Measurements from ENCODE around the gene DIS3L2. TPM values are rescaled to one million over a fixed set of nuclear protein-coding genes. Genes with fewer than 3 reads are reported as not detected.

The DIS3L2 gene
- total and polyA plus RNA-seq, 8 donors, result 13.0 to 24.0 (median 16.8) TPM

DNA sequence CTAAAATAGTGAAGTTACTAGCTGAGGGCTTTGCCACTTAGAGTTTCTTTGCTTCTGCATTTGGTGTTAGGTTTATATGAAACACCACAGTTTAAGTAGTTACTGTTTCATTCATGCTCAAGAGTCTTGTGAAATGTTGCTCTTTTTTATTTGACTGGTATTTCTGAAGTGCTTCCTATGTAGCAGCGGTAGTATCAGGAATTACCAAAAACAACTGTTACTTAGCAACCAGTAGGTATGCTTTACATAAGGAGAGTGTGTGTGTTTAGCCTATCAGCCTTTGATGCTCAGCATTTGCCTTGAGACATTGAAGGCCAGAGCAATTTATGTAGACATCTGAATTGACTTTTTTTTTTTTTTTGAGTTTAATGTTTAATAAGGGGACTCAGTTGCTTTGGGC is 3.6 kb downstream of the DIS3L2 start:
- FAIRE-seq (no peak), ATAC-seq (no peak), DNase-seq (no peak)
- no peak overlapping the region for H3K4me3 ChIP-seq
- H3K9me3 ChIP-seq, result no peaks in the 10 kb centered on the region
- TF ChIP-seq, protein P1, sequence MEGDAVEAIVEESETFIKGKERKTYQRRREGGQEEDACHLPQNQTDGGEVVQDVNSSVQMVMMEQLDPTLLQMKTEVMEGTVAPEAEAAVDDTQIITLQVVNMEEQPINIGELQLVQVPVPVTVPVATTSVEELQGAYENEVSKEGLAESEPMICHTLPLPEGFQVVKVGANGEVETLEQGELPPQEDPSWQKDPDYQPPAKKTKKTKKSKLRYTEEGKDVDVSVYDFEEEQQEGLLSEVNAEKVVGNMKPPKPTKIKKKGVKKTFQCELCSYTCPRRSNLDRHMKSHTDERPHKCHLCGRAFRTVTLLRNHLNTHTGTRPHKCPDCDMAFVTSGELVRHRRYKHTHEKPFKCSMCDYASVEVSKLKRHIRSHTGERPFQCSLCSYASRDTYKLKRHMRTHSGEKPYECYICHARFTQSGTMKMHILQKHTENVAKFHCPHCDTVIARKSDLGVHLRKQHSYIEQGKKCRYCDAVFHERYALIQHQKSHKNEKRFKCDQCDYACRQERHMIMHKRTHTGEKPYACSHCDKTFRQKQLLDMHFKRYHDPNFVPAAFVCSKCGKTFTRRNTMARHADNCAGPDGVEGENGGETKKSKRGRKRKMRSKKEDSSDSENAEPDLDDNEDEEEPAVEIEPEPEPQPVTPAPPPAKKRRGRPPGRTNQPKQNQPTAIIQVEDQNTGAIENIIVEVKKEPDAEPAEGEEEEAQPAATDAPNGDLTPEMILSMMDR (IDR thresholded peaks at IDR 0.05), result no peak
- H3K27ac ChIP-seq, result no peak overlapping the region
- WGBS, 2 donors, result 23 to 25% methylated on average over 1 of the region's 1 CpG
- H3K27me3 ChIP-seq, result no peaks in the 10 kb centered on the region
- intact Hi-C loops (cut with DNase I), result no loop called here
- H3K36me3 ChIP-seq, result no peaks in the 10 kb centered on the region
- peaks cover 0 to 15% (median 0%) of the 10 kb centered on the region in 3 donors for H3K4me1 ChIP-seq

DNA sequence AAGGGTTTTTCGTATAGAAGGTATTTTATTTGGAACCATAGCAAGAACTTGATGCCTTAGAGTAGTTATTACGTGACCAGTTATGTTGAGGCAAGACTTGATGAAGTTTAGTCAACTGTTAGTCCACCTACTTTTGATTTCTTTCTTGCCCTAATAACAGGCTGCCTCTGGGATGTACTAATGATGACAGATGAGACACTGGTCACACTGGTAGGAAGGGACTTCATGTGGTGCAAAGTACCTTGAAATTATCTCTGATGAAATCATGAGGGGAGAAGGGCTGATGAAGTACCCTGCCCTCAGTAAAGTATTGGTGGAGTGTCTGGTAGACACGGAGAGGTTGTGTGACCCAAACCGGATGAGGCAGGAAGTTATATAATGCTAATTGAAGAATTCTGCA is 5.4 kb downstream of the DIS3L2 start:
- Histone ChIP-seq H3K36me3 (no peaks in the 10 kb centered on the region), H3K27ac (no peak overlapping the region), H3K9me3 (no peaks in the 10 kb centered on the region), H3K4me3 (no peak overlapping the region), H3K4me1 (peaks cover 0 to 15% (median 0%) of the 10 kb centered on the region in 3 donors), H3K27me3 (no peaks in the 10 kb centered on the region)
- ATAC-seq (no peak), FAIRE-seq (no peak), DNase-seq (no peak)
- WGBS, 2 donors, result 75 to 83% methylated on average over 4 of the region's 4 CpGs
- intact Hi-C loops (cut with DNase I), result no loop called here
- TF ChIP-seq, protein P1 (IDR thresholded peaks at IDR 0.05), result no peak

DNA sequence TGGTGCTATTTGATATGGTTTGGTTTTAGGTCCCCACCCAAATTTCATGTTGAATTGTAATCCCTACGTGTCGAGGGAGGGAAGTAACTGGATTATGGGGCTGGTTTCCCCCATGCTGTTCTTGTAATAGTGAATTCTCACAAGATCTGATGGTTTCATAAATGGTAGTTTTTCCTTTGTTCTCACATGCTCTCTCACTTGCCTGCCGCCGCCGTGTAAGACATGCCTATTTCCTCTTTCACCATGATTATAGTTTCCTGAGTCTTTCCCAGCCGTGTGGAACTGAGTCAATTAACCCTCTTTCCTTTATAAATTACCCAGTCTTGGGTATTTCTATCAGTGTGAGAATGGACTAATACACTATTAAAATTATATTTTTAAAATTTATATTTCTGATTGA is 7.3 kb downstream of the DIS3L2 start:
- DNase-seq (no peak), FAIRE-seq (no peak), ATAC-seq (no peak)
- Histone ChIP-seq H3K27ac (no peak overlapping the region), H3K9me3 (no peaks in the 10 kb centered on the region), H3K4me1 (peaks cover 0 to 3% (median 0%) of the 10 kb centered on the region in 3 donors), H3K36me3 (no peaks in the 10 kb centered on the region), H3K4me3 (no peak overlapping the region), H3K27me3 (no peaks in the 10 kb centered on the region)
- intact Hi-C loops (cut with DNase I), result no loop called here
- TF ChIP-seq, protein P1 (IDR thresholded peaks at IDR 0.05), result no peak
- WGBS, 2 donors, result 91 to 96% methylated on average over 6 of the region's 6 CpGs

DNA sequence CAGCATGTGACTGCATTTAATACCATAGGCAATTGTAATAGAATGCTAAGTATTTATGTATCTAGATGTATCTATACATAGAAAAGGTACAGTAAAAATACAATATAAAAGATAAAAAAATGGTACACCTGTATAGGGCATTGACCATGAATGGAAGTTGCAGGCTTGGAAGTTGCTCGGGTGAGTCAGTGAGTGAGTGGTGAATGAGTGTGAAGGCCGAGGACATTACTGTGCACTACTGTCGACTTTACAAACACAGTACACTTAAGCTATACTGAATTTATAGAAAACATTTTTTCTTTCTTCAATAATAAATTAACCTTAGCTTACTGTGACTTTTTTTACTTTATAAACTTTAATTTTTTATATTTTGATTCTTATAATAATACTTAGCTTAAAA is 8.9 kb downstream of the DIS3L2 start:
- no peaks in the 10 kb centered on the region for H3K36me3 ChIP-seq
- no peaks in the 10 kb centered on the region for H3K9me3 ChIP-seq
- no peak overlapping the region for H3K4me3 ChIP-seq
- DNase-seq, result no peak
- intact Hi-C loops (cut with DNase I), result no loop called here
- no peaks in the 10 kb centered on the region for H3K27me3 ChIP-seq
- H3K27ac ChIP-seq, result no peak overlapping the region
- TF ChIP-seq, protein P1 (IDR thresholded peaks at IDR 0.05), result no peak
- no peak for ATAC-seq
- H3K4me1 ChIP-seq, result no peaks in the 10 kb centered on the region
- 92 to 94% methylated on average over 3 of the region's 3 CpGs for WGBS, 2 donors
- no peak for FAIRE-seq

DNA sequence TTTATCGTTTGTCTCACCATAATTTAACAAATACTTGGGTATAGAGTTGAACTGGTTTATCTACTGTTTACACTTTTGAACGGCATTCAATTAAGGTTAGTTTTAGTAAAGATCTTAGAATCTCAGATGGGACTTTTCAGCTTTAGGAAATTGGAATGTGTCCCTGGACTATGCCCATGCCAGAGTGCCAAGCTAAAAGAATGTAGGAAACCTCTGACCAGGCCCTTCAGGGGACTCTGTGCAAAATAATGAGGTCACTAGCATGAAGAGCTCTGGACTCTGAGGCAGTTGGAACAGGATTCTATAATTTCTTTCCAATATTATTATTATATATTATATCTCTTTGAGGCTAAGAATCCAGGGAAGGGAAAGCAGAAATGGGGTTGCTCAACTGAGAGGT is 13.5 kb downstream of the DIS3L2 start:
- 79 to 84% methylated on average over 2 of the region's 2 CpGs for WGBS, 2 donors

More for the DNA sequence above, 13.5 kb downstream of the DIS3L2 start:
- TF ChIP-seq, protein P1 (IDR thresholded peaks at IDR 0.05), result no peak
- intact Hi-C loops (cut with DNase I), result no loop called here
- no peak for ATAC-seq
- Histone ChIP-seq H3K4me3 (no peak overlapping the region), H3K27ac (no peak overlapping the region), H3K36me3 (no peaks in the 10 kb centered on the region), H3K27me3 (no peaks in the 10 kb centered on the region), H3K4me1 (no peaks in the 10 kb centered on the region), H3K9me3 (no peaks in the 10 kb centered on the region)
- FAIRE-seq, result no peak
- DNase-seq, result no peak

Measured in pancreas (tissue), 10 donors.